SU-DHL-6 (cell line): ENCODE data around the gene FAIM.

Experiments used
- EZH2phosphoT487 ChIP-seq: fragments of 200-600 bp; sonication (generic), shearing (Covaris generic); conservative IDR thresholded peaks from 2 replicates; pipeline ENCODE4 v1.6.1; 2018; ENCODE audit warnings: mild to moderate bottlenecking, antibody characterized with exemption, low read length, moderate library complexity, mixed read lengths
- TF ChIP-seq, protein P1 (sequence below): fragments of 200-600 bp; sonication (generic); IDR thresholded peaks from one replicate; pipeline ENCODE4 v1.5.1; 2017; ENCODE audit warnings: antibody characterized with exemption, mild to moderate bottlenecking, low read length, moderate library complexity; ENCODE audit not compliant: insufficient read depth, poor library complexity, severe bottlenecking

DNA sequence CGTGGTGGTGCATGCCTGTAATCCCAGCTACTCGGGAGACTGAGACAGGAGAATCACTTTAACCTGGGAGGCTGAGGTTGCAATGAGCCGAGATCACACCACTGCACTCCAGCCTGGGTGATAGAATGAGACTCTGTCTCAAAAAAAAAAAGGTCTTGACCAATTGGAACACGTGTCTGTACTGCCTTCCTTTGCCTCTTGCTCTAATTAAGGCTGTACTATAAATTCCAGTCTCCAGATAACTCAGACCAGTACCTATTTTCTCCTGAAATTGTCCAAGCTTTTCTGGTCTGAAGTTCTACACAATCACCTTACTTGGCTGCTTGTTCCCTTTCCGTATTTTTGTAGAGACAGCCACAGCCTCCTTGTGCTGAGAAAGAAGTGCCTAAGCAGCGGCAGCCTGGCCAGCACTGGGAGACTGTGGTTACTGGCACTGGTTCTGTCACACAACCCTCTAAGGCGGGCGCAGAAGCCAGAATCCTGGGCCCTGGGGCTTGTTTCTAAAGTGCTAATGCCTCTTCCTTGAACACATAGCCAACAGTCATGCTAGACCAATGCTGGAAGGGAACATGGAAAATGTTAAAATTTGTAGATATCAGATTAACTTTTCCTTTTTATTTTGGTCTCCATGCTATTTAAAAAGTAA is 8.3 kb upstream of the FAIM start:
- TF ChIP-seq, protein P1, sequence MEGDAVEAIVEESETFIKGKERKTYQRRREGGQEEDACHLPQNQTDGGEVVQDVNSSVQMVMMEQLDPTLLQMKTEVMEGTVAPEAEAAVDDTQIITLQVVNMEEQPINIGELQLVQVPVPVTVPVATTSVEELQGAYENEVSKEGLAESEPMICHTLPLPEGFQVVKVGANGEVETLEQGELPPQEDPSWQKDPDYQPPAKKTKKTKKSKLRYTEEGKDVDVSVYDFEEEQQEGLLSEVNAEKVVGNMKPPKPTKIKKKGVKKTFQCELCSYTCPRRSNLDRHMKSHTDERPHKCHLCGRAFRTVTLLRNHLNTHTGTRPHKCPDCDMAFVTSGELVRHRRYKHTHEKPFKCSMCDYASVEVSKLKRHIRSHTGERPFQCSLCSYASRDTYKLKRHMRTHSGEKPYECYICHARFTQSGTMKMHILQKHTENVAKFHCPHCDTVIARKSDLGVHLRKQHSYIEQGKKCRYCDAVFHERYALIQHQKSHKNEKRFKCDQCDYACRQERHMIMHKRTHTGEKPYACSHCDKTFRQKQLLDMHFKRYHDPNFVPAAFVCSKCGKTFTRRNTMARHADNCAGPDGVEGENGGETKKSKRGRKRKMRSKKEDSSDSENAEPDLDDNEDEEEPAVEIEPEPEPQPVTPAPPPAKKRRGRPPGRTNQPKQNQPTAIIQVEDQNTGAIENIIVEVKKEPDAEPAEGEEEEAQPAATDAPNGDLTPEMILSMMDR: no peak
- no peak for TF ChIP-seq EZH2phosphoT487
